Measurements from ENCODE around the gene SEC24D. TPM values are rescaled to one million over a fixed set of nuclear protein-coding genes. Genes with fewer than 3 reads are reported as not detected.
"Not testable (repeated sequence)": the region's sequence is repeated elsewhere in the genome, so short reads cannot be mapped to it uniquely, and the experiment has no call there.

Gene SEC24D
- total and polyA plus RNA-seq, 2 of the 8 experiments (the other 6 are each of a cell fraction or from before 2014, with no cell fraction given), result 28.9 to 91.6 TPM

- H3K4me2 ChIP-seq (ENCODE audit: insufficient read depth in 1 of 2, low read depth in 2 of 2, low read length in 2 of 2); H2BK20ac ChIP-seq (ENCODE audit: low read length); H3K9ac ChIP-seq (replicated peaks in 1 of 4; ENCODE audit: extremely low read depth in 1 of 4, low read depth in 3 of 4, low read length in 3 of 4); H2BK15ac ChIP-seq (ENCODE audit: low read length); DNase-seq (ENCODE audit: low read depth in 1 of 2, low spot score in 2 of 2); FAIRE-seq; H3K23ac ChIP-seq (ENCODE audit: insufficient read length); H3K14ac ChIP-seq (ENCODE audit: insufficient read length); H2BK12ac ChIP-seq (ENCODE audit: low read depth, low read length); H4K5ac ChIP-seq (ENCODE audit: insufficient read length, low read depth, low read length); H3K18ac ChIP-seq (ENCODE audit: extremely low read depth, low read length); H2BK120ac ChIP-seq (replicated peaks; ENCODE audit: low read depth, low read length); H4K20me1 ChIP-seq (replicated peaks in 1 of 2; ENCODE audit: control insufficient read depth in 1 of 2, insufficient read depth in 2 of 2, low read length in 2 of 2); H3K9me3 ChIP-seq (ENCODE audit: insufficient read depth in 2 of 2, low read depth in 1 of 2, low read length in 1 of 2); H3K4me3 ChIP-seq (ENCODE audit: extremely low read depth in 1 of 4, insufficient read depth in 2 of 4, low read depth in 3 of 4, low read length in 4 of 4); H4K8ac ChIP-seq (ENCODE audit: extremely low read depth, insufficient read depth, low read length); H3K27me3 ChIP-seq (replicated peaks in 1 of 4; ENCODE audit: control insufficient read depth in 3 of 4, extremely low read depth in 1 of 4, insufficient read depth in 3 of 4, low read length in 3 of 4); H3K27ac ChIP-seq (ENCODE audit: low read depth, low read length); H4K91ac ChIP-seq (replicated peaks; ENCODE audit: insufficient read length, low read length); POLR2A ChIA-PET (ENCODE audit: partially characterized antibody); H3K79me1 ChIP-seq (ENCODE audit: low read depth, low read length); CTCF ChIA-PET (ENCODE audit: partially characterized antibody); H3K56ac ChIP-seq (replicated peaks; ENCODE audit: insufficient read length, low read depth, low read length); H3K79me2 ChIP-seq (ENCODE audit: control insufficient read depth in 1 of 2, insufficient read depth in 2 of 2, low read length in 2 of 2); H3K4ac ChIP-seq (replicated peaks; ENCODE audit: insufficient read length, low read depth, low read length); H3K23me2 ChIP-seq (ENCODE audit: low read depth, low read length); H2AK5ac ChIP-seq (ENCODE audit: low read depth, low read length); H2AFZ ChIP-seq (ENCODE audit: low read length); H3K4me1 ChIP-seq (replicated peaks in 1 of 4; ENCODE audit: control insufficient read depth in 3 of 4, insufficient read depth in 4 of 4, low read length in 3 of 4); H2BK5ac ChIP-seq (ENCODE audit: low read depth, low read length): not testable (repeated sequence)
- 91% methylated on average over 35 of the region's 58 CpGs; no CpG with 5 or more reads in 1 of the 2 experiments for WGBS, 2 experiments (ENCODE audit: extremely low coverage in 1 of 2, insufficient coverage in 1 of 2, insufficient read length in 1 of 2, insufficient replicate concordance in 2 of 2, low coverage in 1 of 2, low lambda C conversion rate in 2 of 2, missing lambda C conversion rate in 1 of 2)
- H3K36me3 ChIP-seq (ENCODE audit: control insufficient read depth in 2 of 4, insufficient read depth in 4 of 4, low read length in 3 of 4), result peaks cover 6 to 42% (median 26%) of the 10 kb centered on the region in 4 experiments
Observed at GRCh38 chr4:118791690-118792446, 44.1 kb downstream of the SEC24D start.
